ENCODE results near the gene MORN5.

MORN5 gene

GRCh38 chr9:122226142-122226757 lies 66.5 kb downstream of the MORN5 start:
- DNase-seq (ENCODE audit: low read depth): no peak
- TF ChIP-seq, protein P1, sequence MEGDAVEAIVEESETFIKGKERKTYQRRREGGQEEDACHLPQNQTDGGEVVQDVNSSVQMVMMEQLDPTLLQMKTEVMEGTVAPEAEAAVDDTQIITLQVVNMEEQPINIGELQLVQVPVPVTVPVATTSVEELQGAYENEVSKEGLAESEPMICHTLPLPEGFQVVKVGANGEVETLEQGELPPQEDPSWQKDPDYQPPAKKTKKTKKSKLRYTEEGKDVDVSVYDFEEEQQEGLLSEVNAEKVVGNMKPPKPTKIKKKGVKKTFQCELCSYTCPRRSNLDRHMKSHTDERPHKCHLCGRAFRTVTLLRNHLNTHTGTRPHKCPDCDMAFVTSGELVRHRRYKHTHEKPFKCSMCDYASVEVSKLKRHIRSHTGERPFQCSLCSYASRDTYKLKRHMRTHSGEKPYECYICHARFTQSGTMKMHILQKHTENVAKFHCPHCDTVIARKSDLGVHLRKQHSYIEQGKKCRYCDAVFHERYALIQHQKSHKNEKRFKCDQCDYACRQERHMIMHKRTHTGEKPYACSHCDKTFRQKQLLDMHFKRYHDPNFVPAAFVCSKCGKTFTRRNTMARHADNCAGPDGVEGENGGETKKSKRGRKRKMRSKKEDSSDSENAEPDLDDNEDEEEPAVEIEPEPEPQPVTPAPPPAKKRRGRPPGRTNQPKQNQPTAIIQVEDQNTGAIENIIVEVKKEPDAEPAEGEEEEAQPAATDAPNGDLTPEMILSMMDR (conservative IDR thresholded peaks at IDR 0.05; ENCODE audit: control insufficient read depth, insufficient read depth, low read depth, low read length): no peak
- no peak overlapping the region for H3K4me3 ChIP-seq (ENCODE audit: control insufficient read depth, low read depth, low read length)

GRCh38 chr9:122226758-122227574 lies 67.3 kb downstream of the MORN5 start:
- TF ChIP-seq, protein P1 (conservative IDR thresholded peaks at IDR 0.05; ENCODE audit: control insufficient read depth, insufficient read depth, low read depth, low read length): no peak
- H3K4me3 ChIP-seq (ENCODE audit: control insufficient read depth, low read depth, low read length): no peak overlapping the region

GRCh38 chr9:122227575-122227900 lies 67.8 kb downstream of the MORN5 start:
- no peak overlapping the region for H3K4me3 ChIP-seq (ENCODE audit: control insufficient read depth, low read depth, low read length)
- TF ChIP-seq, protein P1 (conservative IDR thresholded peaks at IDR 0.05; ENCODE audit: control insufficient read depth, insufficient read depth, low read depth, low read length): no peak

More at GRCh38 chr9:122226758-122227574, 67.3 kb downstream of the MORN5 start:
- DNase-seq (ENCODE audit: low read depth): no peak

GRCh38 chr9:122228191-122228567 lies 68.5 kb downstream of the MORN5 start:
- TF ChIP-seq, protein P1 (conservative IDR thresholded peaks at IDR 0.05; ENCODE audit: control insufficient read depth, insufficient read depth, low read depth, low read length): no peak
- peak overlapping the region; percentile 1 for H3K4me3 ChIP-seq (ENCODE audit: control insufficient read depth, low read depth, low read length)
- no peak for DNase-seq (ENCODE audit: low read depth)

More at GRCh38 chr9:122227575-122227900, 67.8 kb downstream of the MORN5 start:
- no peak for DNase-seq (ENCODE audit: low read depth)

GRCh38 chr9:122228568-122229484 lies 69.1 kb downstream of the MORN5 start, which contains the start of gene LHX6:
TSS of gene LHX6 (minus strand) at chr9:122228957. CDS start at chr9:122228740, 217 bp downstream.
- DNase-seq (ENCODE audit: low read depth): peak; percentile 37
- TF ChIP-seq, protein P1 (conservative IDR thresholded peaks at IDR 0.05; ENCODE audit: control insufficient read depth, insufficient read depth, low read depth, low read length): no peak
- H3K4me3 ChIP-seq (ENCODE audit: control insufficient read depth, low read depth, low read length): peak within 1 kb of the TSS; percentile 1

GRCh38 chr9:122229485-122229837 lies 69.8 kb downstream of the MORN5 start:
- TF ChIP-seq, protein P1 (conservative IDR thresholded peaks at IDR 0.05; ENCODE audit: control insufficient read depth, insufficient read depth, low read depth, low read length): no peak
- H3K4me3 ChIP-seq (ENCODE audit: control insufficient read depth, low read depth, low read length): no peak overlapping the region
- no peak for DNase-seq (ENCODE audit: low read depth)
